ENCODE measurements around the gene TEAD1.

Gene TEAD1

GRCh38 chr11:12748561-12748960, 74.3 kb downstream of the TEAD1 start:
- no peak for TF ChIP-seq ZFX (IDR thresholded peaks at IDR 0.05)
- TF ChIP-seq CTCF (conservative IDR thresholded peaks at IDR 0.05): no peak
- H3K27ac ChIP-seq: no peak overlapping the region

GRCh38 chr11:12749442-12749841, 75.2 kb downstream of the TEAD1 start:
- no peak overlapping the region for H3K27ac ChIP-seq

GRCh38 chr11:12750181-12750580, 76.0 kb downstream of the TEAD1 start:
- TF ChIP-seq ZFX (IDR thresholded peaks at IDR 0.05) (no peak), CTCF (conservative IDR thresholded peaks at IDR 0.05) (no peak)
- no peak overlapping the region for H3K27ac ChIP-seq

More at GRCh38 chr11:12749442-12749841, 75.2 kb downstream of the TEAD1 start:
- TF ChIP-seq CTCF (conservative IDR thresholded peaks at IDR 0.05) (no peak), ZFX (IDR thresholded peaks at IDR 0.05) (no peak)

- TF ChIP-seq ZFX (IDR thresholded peaks at IDR 0.05) (no peak), CTCF (conservative IDR thresholded peaks at IDR 0.05) (no peak; the same call in 1 of the 2 replicates)
- no peak overlapping the region for H3K27ac ChIP-seq
These were observed 78.8 kb downstream of the TEAD1 start for GRCh38 chr11:12752868-12753524.

- H3K27ac ChIP-seq: no peak overlapping the region
- no peak for TF ChIP-seq ZFX (IDR thresholded peaks at IDR 0.05)
- TF ChIP-seq CTCF (conservative IDR thresholded peaks at IDR 0.05): no peak
These were observed 79.8 kb downstream of the TEAD1 start for GRCh38 chr11:12754021-12754420.

- H3K27ac ChIP-seq: no peak overlapping the region
- TF ChIP-seq CTCF (conservative IDR thresholded peaks at IDR 0.05) (no peak), ZFX (IDR thresholded peaks at IDR 0.05) (no peak)
These were observed 80.5 kb downstream of the TEAD1 start for GRCh38 chr11:12754582-12755234.
